GM12873 (cell line): ENCODE data around the gene TTBK2.

Experiments
- TF ChIP-seq, protein P1 (sequence below): IDR thresholded peaks from 2 replicates; pipeline ENCODE4 v1.5.1; 2012; ENCODE audit warnings: low read depth, mild to moderate bottlenecking, moderate library complexity, low read length, control low read depth; ENCODE audit not compliant: insufficient read depth; ENCODE audit errors: missing control alignments

Gene TTBK2

GRCh38 chr15:42729409-42729808, 191.2 kb downstream of the TTBK2 start:
- TF ChIP-seq, protein P1, sequence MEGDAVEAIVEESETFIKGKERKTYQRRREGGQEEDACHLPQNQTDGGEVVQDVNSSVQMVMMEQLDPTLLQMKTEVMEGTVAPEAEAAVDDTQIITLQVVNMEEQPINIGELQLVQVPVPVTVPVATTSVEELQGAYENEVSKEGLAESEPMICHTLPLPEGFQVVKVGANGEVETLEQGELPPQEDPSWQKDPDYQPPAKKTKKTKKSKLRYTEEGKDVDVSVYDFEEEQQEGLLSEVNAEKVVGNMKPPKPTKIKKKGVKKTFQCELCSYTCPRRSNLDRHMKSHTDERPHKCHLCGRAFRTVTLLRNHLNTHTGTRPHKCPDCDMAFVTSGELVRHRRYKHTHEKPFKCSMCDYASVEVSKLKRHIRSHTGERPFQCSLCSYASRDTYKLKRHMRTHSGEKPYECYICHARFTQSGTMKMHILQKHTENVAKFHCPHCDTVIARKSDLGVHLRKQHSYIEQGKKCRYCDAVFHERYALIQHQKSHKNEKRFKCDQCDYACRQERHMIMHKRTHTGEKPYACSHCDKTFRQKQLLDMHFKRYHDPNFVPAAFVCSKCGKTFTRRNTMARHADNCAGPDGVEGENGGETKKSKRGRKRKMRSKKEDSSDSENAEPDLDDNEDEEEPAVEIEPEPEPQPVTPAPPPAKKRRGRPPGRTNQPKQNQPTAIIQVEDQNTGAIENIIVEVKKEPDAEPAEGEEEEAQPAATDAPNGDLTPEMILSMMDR: no peak

- TF ChIP-seq, protein P1: no peak
Observed at GRCh38 chr15:42728972-42729371, 191.6 kb downstream of the TTBK2 start.

DNA sequence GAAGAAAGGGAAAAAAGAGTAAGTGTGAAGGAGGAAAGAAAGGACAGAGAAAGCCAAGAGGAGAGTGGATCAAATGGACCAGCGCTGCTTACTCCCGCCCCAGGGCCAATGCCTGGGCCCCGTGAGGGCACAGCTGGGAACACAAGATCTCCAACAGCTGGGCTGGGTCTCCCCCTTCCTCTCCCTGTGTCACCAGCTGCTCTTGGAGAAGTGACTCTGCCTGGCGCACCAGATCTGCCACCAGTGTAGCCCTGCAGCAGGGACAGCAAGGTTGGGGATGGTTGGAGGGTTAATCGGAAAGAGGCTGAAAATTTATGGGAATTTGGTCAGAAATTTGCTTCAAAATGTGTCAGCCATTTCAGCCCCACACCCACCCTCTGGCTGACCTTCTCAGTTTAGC, 192.0 kb downstream of the TTBK2 start:
- TF ChIP-seq, protein P1: no peak

DNA sequence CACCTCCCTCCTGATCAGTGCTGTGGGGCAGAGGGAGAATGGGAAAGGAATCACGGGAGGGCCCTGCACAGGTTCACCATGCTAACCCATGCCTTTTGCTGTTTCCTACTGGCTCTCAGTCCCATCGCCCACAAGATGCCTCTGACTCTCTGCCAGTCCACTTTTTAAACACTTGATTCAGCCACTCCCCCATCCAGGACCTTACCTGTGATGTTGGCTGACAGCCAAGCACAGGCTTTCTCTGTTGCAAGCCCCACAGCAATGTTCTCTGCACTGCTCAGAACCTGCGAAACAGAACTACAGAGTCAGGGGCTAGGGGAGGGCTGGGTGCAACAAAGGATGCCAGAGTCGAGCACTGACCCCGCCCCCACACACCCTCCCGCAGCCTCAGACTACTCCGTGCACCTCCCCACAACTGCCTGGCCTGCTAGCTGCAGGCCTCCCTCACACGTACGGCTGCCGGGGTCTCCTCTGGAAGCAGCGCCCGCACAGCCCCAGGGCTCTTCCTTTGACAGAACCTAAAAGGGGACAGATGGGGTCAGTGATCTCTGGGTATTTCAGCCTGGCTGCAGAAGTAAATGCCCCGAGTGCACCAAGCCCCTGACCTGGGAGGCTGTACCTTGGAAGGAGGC, 192.7 kb downstream of the TTBK2 start:
- TF ChIP-seq, protein P1: no peak

- TF ChIP-seq, protein P1: no peak
Observed at GRCh38 chr15:42726114-42726513, 194.5 kb downstream of the TTBK2 start.

DNA sequence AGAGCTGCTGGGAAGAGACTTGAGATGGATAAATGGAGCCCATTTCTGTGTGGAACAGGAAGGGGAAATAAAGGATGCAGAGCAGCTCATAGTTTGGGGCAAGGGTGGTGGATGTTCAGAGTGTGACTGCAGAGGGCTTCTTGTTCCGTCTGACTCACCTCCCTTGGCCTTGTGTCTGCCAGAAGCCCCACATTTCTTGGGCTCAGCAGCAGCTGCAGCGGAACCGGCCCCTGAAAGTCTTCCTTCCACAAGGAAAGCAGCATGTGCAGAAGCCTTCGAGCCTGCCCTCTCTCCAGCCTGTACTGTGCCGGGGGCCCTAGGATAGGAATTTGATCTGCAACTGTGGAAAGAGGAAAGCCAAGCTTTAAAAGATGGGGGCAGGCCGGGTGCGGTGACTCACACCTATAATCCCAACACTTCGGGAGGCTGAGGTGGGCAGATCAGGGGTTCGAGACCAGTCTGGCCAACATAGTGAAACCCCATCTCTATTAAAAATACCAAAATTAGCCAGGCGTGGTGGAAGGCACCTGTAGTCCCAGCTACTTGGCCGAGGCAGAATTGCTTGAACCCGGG, 195.2 kb downstream of the TTBK2 start:
- TF ChIP-seq, protein P1: no peak

GRCh38 chr15:42724276-42724675, 196.3 kb downstream of the TTBK2 start:
- TF ChIP-seq, protein P1: no peak
